GM18861 (cell line): ENCODE measurements around the gene PRR11.
"Not testable (repeated sequence)": the region's sequence is repeated elsewhere in the genome, so short reads cannot be mapped to it uniquely, and the experiment has no call there.

Experiments
- ATAC-seq: cut with Tn5 transposase; IDR thresholded peaks from one replicate; pipeline ENCODE4 v1.9.1; 2021; ENCODE audit not compliant: unreplicated experiment

PRR11 gene

DNA sequence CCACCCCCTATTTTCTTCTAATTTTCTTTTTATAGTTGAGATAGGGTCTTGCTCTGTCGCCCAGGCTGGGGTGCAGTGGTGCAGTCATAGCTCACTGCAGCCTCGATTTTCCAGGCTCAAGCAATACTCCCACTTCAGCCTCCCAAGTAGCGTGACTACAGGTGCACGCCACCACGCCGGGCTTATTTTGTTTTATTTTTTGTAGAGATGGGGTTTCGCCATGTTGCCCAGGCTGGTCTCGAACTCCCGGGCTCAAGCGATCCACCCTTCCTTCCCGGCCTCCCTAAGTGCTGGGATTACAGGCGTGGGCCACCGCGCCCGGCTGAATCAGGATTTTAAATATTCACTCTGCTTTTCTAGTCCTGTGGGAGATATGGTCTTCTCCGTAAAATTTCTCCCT is 63.8 kb downstream of the PRR11 start:
- ATAC-seq, result no peak

DNA sequence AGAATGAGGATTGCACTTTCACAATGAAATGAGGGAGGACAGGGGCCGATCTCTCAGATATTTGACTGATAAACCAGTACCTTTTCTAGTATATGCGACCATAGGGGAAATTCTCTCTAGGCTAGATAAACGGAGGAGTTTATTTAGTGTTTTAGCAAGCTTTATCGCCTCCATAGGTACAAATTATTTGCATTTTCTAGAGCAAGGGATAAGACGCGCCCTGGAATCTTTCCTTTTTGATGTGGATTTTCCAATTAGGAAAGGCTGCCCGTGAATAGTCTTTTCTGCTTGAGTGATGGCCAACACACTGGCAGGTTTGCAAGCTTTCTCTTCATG is 64.4 kb downstream of the PRR11 start:
- no peak for ATAC-seq

GRCh38 chr17:59220328-59221158 is 65.0 kb downstream of the PRR11 start, which contains the start of gene GDPD1:
TSS of gene GDPD1 (plus strand) at chr17:59220511. CDS start at chr17:59220610, 99 bp downstream.
- peak; percentile 92 for ATAC-seq

DNA sequence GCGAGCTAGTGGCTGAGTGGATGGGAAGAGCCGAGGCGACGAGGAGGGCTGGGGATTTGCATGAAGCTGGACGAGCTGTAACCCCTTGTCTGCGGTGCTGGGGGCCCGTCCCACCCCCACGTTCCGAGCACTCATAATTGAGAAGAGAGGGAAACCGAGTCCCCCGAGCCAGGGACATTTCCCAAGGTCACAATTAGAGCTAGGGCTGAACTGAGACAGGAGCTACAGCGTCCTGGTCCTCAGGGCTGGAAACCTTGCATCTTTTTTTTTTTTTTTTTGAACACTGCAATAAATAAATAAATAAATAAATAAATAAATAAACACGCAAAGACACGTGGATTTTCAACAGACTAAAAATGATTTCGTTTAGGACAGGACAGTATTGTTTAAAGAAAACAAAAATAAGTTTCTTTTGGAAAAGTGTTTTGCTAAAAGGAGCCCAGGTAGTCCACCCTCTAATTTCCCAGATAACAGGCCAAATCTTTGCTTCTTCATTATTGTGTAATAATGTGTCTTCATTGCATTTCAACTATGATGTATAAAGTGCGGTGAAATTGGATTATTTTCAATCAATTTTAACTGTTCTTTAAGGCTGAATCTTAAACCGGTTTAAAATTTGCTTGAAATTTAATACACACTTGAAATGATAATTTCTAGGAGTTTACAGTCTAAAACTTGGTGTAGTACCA is 65.8 kb downstream of the PRR11 start:
- no peak for ATAC-seq

DNA sequence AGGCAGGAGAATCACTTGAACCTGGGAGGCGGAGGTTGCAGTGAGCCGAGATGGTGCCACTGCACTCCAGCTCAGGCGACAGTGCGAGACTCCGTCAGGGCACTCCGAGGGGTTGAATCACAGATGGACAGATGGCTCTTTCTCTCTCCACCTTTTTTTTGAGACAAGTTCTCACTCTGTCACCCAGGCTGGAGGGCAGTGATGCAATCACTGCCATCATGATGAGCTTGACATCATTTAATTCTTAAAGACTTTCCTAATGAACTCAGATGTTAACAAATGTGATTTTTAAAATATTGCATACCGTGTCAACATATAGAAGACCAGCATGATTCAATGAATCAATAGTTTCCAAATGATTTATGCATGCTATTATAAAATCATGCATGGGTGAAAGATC is 68.3 kb downstream of the PRR11 start:
- no peak for ATAC-seq

- not testable (repeated sequence) for ATAC-seq
Measured at GRCh38 chr17:59228588-59228987, 73.0 kb downstream of the PRR11 start.

DNA sequence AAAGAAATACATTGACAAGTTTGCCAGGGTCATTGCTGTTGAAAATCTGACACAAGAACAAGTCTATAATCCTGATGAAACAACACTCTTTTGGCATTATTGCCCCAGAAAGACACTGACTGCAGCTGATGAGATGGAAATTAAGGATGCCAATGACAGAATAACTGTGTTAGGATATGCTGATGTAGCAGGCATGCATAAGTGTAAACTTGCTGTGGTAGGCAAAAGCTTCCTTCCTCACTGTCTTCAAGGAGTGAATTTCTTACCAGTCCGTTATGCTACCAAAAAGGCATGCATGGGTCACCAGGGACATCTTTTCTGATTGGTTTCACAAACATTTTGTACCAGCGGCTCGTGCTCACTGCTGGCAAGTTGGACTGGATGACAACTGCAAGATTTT is 75.2 kb downstream of the PRR11 start:
- no peak for ATAC-seq

DNA sequence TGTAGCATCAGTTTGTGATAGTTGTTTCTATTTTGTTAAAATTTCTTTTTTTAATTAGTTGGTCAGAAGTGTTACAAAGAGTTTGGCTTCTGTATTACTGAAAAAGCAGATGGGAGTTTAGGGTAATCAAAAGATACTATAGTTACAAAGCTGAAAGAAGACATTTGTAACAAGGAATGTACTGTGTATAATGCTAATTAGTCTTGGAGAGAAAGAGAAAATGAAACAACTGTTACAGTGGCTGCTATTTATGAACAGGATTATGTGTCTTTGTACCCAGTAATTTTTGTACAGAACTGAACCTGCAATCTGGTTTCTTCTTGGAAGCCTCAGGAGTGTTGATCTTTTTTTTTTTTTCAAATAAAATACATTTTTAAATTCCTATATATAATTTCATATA is 79.1 kb downstream of the PRR11 start:
- no peak for ATAC-seq

DNA sequence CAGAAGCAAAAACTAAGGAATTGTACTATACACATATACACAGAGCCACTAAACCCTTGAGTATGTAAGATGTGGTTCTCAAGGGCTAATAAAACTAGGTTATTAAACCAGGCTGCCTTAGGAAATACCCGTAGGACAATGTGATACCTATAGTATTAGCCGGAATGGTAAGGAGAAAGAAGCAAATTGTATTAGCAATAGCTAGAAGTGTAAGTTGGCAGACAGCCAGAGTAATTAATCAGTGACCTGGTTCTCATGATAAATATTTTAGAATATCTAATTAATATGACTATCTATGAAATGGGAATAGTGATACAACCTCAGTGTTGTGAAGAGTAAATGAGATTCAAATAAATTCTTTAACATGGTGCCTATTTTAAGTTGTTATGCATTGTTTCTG is 83.4 kb downstream of the PRR11 start:
- no peak for ATAC-seq

DNA sequence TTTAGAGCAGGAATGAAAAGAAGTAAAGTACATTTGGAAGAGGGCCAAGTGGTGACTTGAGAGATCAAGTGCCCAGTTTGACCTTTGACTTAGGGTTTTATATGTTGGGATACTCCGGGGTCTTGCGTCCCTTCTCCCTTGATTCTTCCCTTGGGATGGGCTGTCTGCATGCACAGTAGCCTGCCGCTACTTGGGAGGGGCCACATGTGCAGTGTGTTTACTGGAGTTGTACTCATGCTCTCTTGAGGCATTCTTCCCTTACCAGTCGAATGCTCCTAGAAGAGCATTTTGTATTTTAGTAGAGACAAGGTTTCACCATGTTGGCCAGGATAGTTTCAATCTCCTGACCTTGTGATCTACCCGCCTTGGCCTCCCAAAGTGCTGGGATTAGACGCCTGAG is 88.5 kb downstream of the PRR11 start:
- ATAC-seq, result no peak
